ENCODE measurements around the gene ABCC9. TPM values are rescaled to one million over a fixed set of nuclear protein-coding genes. Genes with fewer than 3 reads are reported as not detected.

The ABCC9 gene
- polyA plus RNA-seq, 1 of the 3 experiments (the other 2 are of a cell fraction): 0.02 TPM

DNA sequence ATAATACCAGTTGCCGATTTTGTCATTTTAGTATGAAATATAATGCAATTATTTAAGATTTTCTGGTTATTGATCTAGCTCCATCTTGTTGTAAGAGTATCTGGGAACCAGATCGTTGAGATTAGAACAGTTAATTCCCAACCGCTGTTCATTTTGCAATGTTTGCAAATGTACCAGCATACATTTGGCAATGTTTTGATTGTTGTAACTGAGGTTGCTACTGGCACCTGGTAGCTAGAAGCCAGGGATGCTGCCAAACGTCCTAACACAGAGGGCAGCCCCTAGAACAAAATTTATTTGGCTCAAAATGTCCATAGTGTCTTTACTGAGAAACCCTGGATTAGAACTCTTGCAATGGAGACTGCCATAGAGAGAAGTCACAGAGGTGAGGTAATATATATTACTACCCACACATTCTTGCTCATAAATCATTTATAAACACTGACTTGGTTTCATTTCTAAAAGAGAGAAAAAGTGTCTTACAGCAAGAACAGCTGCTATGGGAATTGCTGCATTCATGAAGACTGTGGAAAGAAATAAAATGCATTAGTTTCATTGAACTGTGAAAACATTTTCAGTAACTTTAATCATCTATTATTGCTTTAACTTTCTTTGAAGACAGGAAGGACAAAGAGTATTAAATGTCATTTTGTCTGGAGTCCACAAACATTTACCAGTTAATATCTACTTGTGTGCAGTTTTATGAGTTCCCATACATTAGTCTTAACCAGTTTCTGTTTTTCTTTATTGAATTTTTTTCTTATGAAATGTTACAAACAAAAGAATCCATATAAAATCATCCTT is 46.2 kb downstream of the ABCC9 start:
- ChIA-PET CTCF (no interaction called here), POLR2A (no interaction called here)
- 0 out of 2 replicates have a peak, but pooled peaks cover 2% of the 10 kb centered on the region for H3K9me2 ChIP-seq

DNA sequence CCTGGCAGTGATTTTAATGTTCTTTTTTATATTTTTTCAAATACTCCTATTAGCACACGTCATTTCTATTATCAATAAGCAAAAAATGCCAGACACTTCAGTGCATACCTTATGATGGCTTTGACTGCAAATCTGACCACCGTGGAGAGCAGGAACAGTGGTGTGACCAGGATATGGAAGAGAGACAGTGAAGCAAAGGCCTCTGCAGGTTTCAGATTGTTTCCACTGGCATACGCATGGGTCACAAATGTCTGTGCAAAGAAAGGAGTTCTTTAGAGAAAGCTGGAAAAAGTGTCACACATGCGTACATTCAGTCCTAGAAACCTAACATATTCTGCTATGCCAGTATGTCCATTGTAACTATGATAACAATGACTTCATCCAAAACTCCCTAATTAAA is 47.3 kb downstream of the ABCC9 start:
- CTCF ChIA-PET: no interaction called here
- 34% methylated on average over 4 of the region's 4 CpGs for WGBS (ENCODE audit: low lambda C conversion rate)
- POLR2A ChIA-PET: no interaction called here

More for the DNA sequence above, 46.2 kb downstream of the ABCC9 start:
- Histone ChIP-seq H3K9me3 (no peaks in the 10 kb centered on the region), H3F3A (replicated peaks; ENCODE audit: insufficient read depth) (no peaks in the 10 kb centered on the region), H4K20me1 (ENCODE audit: insufficient read depth) (no peaks in the 10 kb centered on the region), H3K4me3 (ENCODE audit: low read depth in 2 of 2, low read length in 1 of 2) (no peak overlapping the region), H3K36me3 (replicated peaks in 1 of 2; ENCODE audit: control insufficient read depth in 1 of 2, insufficient read depth in 2 of 2, low read length in 1 of 2) (no peaks in the 10 kb centered on the region), H3K79me2 (ENCODE audit: insufficient read depth) (no peaks in the 10 kb centered on the region), H3K4me2 (no peak overlapping the region), H3K4me1 (ENCODE audit: control insufficient read depth in 1 of 2, insufficient read depth in 2 of 2, low read depth in 1 of 2, low read length in 1 of 2) (no peaks in the 10 kb centered on the region), H3K27me3 (ENCODE audit: insufficient read depth) (no peaks in the 10 kb centered on the region), H3K9ac (no peak overlapping the region), H3K27ac (ENCODE audit: low read depth in 2 of 2, low read length in 1 of 2) (no peak overlapping the region), H2AFZ (ENCODE audit: low read depth) (no peak overlapping the region)
- WGBS (ENCODE audit: low lambda C conversion rate): 18% methylated on average over 4 of the region's 4 CpGs
- TF ChIP-seq, protein P1, sequence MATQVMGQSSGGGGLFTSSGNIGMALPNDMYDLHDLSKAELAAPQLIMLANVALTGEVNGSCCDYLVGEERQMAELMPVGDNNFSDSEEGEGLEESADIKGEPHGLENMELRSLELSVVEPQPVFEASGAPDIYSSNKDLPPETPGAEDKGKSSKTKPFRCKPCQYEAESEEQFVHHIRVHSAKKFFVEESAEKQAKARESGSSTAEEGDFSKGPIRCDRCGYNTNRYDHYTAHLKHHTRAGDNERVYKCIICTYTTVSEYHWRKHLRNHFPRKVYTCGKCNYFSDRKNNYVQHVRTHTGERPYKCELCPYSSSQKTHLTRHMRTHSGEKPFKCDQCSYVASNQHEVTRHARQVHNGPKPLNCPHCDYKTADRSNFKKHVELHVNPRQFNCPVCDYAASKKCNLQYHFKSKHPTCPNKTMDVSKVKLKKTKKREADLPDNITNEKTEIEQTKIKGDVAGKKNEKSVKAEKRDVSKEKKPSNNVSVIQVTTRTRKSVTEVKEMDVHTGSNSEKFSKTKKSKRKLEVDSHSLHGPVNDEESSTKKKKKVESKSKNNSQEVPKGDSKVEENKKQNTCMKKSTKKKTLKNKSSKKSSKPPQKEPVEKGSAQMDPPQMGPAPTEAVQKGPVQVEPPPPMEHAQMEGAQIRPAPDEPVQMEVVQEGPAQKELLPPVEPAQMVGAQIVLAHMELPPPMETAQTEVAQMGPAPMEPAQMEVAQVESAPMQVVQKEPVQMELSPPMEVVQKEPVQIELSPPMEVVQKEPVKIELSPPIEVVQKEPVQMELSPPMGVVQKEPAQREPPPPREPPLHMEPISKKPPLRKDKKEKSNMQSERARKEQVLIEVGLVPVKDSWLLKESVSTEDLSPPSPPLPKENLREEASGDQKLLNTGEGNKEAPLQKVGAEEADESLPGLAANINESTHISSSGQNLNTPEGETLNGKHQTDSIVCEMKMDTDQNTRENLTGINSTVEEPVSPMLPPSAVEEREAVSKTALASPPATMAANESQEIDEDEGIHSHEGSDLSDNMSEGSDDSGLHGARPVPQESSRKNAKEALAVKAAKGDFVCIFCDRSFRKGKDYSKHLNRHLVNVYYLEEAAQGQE (IDR thresholded peaks at IDR 0.05; ENCODE audit: low read depth, low read length): no peak
- TF ChIP-seq MXI1 (IDR thresholded peaks at IDR 0.05; ENCODE audit: low read depth, low read length) (no peak), CHD2 (IDR thresholded peaks at IDR 0.05; ENCODE audit: low read length, partially characterized antibody) (no peak), GABPA (IDR thresholded peaks at IDR 0.05; ENCODE audit: low read depth) (no peak), RCOR1 (IDR thresholded peaks at IDR 0.05; ENCODE audit: low read length) (no peak), MEF2A (IDR thresholded peaks at IDR 0.05; ENCODE audit: borderline replicate concordance, low read depth) (no peak), NFIC (IDR thresholded peaks at IDR 0.05; ENCODE audit: borderline replicate concordance) (no peak), TEAD4 (IDR thresholded peaks at IDR 0.05; ENCODE audit: borderline replicate concordance, insufficient read depth) (no peak), JUND (IDR thresholded peaks at IDR 0.05) (no peak), ELF1 (IDR thresholded peaks at IDR 0.05) (no peak), EZH2phosphoT487 (IDR thresholded peaks at IDR 0.05; ENCODE audit: borderline replicate concordance, low read depth) (no peak), RAD21 (IDR thresholded peaks at IDR 0.05; ENCODE audit: low read length) (no peak)
- TF ChIP-seq, protein P2, sequence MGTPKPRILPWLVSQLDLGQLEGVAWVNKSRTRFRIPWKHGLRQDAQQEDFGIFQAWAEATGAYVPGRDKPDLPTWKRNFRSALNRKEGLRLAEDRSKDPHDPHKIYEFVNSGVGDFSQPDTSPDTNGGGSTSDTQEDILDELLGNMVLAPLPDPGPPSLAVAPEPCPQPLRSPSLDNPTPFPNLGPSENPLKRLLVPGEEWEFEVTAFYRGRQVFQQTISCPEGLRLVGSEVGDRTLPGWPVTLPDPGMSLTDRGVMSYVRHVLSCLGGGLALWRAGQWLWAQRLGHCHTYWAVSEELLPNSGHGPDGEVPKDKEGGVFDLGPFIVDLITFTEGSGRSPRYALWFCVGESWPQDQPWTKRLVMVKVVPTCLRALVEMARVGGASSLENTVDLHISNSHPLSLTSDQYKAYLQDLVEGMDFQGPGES (IDR thresholded peaks at IDR 0.05; ENCODE audit: low read depth, low read length): no peak
- no peak for DNase-seq

More for the DNA sequence above, 47.3 kb downstream of the ABCC9 start:
- 0 out of 2 replicates have a peak, but pooled peaks cover 2% of the 10 kb centered on the region for H3K9me2 ChIP-seq
- DNase-seq: no peak
- no peaks in the 10 kb centered on the region for H3K4me1 ChIP-seq (ENCODE audit: control insufficient read depth in 1 of 2, insufficient read depth in 2 of 2, low read depth in 1 of 2, low read length in 1 of 2)
- H3K79me2 ChIP-seq (ENCODE audit: insufficient read depth): no peaks in the 10 kb centered on the region
- no peak overlapping the region for H3K27ac ChIP-seq (ENCODE audit: low read depth in 2 of 2, low read length in 1 of 2)
- no peak overlapping the region for H3K4me3 ChIP-seq (ENCODE audit: low read depth in 2 of 2, low read length in 1 of 2)
- H3K4me2 ChIP-seq: no peak overlapping the region
- H3K9me3 ChIP-seq: no peaks in the 10 kb centered on the region
- no peak overlapping the region for H3K9ac ChIP-seq
- TF ChIP-seq CHD2 (IDR thresholded peaks at IDR 0.05; ENCODE audit: low read length, partially characterized antibody): no peak
- no peak for TF ChIP-seq TAF1 (IDR thresholded peaks at IDR 0.05; ENCODE audit: borderline replicate concordance, low read depth, low read length)
- TF ChIP-seq ZBTB33 (IDR thresholded peaks at IDR 0.05; ENCODE audit: borderline replicate concordance, low read depth): no peak
- no peak for TF ChIP-seq USF2 (IDR thresholded peaks at IDR 0.05; ENCODE audit: borderline replicate concordance, low read depth, low read length)
- no peak for TF ChIP-seq FOSL2 (IDR thresholded peaks at IDR 0.05; ENCODE audit: borderline replicate concordance, low read depth)
- no peak for TF ChIP-seq RAD21 (IDR thresholded peaks at IDR 0.05; ENCODE audit: low read length)
- TF ChIP-seq RFX5 (IDR thresholded peaks at IDR 0.05; ENCODE audit: low read length): no peak
- TF ChIP-seq RXRA (IDR thresholded peaks at IDR 0.05; ENCODE audit: borderline replicate concordance, low read depth): no peak
- no peak for TF ChIP-seq EP300 (IDR thresholded peaks at IDR 0.05; ENCODE audit: borderline replicate concordance in 1 of 2, low read depth in 1 of 2, low read length in 1 of 2)
- TF ChIP-seq MEF2A (IDR thresholded peaks at IDR 0.05; ENCODE audit: borderline replicate concordance, low read depth): no peak
- TF ChIP-seq TCF12 (IDR thresholded peaks at IDR 0.05): no peak
- no peaks in the 10 kb centered on the region for H3K27me3 ChIP-seq (ENCODE audit: insufficient read depth)
- H4K20me1 ChIP-seq (ENCODE audit: insufficient read depth): no peaks in the 10 kb centered on the region
- no peaks in the 10 kb centered on the region for H3K36me3 ChIP-seq (replicated peaks in 1 of 2; ENCODE audit: control insufficient read depth in 1 of 2, insufficient read depth in 2 of 2, low read length in 1 of 2)
- no peak overlapping the region for H2AFZ ChIP-seq (ENCODE audit: low read depth)
- H3F3A ChIP-seq (replicated peaks; ENCODE audit: insufficient read depth): no peaks in the 10 kb centered on the region
